Activated CD4-positive, alpha-beta T cell treated with anti-CD3 and anti-CD28 coated beads for 1 hour (primary cell): ENCODE measurements around the gene DAND5.

Experiments used
- DNase-seq: peaks from one replicate; pipeline ENCODE4 v3.0.0-alpha.2; 2020

DAND5 gene, protein sequence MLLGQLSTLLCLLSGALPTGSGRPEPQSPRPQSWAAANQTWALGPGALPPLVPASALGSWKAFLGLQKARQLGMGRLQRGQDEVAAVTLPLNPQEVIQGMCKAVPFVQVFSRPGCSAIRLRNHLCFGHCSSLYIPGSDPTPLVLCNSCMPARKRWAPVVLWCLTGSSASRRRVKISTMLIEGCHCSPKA

DNA sequence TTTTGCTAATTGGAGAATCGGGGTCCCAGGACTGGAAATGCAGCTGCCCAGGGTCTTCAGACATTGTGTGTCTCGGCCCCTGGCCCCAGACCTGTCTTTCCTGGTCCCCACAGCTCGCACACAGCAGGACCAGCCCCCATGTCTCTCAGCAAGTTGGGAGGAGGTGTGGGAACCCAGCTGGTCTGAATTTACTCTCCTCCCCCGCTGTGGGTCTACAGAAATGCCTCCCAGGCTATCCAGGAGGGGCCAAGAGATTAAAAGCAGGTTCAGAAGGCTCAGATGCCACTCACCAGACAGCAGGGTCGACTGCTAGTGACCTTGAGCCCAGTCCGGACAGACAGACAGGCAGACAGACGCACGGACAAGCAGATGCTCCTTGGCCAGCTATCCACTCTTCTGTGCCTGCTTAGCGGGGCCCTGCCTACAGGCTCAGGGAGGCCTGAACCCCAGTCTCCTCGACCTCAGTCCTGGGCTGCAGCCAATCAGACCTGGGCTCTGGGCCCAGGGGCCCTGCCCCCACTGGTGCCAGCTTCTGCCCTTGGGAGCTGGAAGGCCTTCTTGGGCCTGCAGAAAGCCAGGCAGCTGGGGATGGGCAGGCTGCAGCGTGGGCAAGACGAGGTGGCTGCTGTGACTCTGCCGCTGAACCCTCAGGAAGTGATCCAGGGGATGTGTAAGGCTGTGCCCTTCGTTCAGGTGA, at the start of gene DAND5:
Gene DAND5, plus strand, starts transcription at position 285 of the 697 bp plus-strand sequence. Its CDS starts 85 bp downstream, at position 370.
- no peak for DNase-seq

- DNase-seq = no peak
Measured at GRCh38 chr19:12921047-12921446, 48.3 kb upstream of the DAND5 start.

DNA sequence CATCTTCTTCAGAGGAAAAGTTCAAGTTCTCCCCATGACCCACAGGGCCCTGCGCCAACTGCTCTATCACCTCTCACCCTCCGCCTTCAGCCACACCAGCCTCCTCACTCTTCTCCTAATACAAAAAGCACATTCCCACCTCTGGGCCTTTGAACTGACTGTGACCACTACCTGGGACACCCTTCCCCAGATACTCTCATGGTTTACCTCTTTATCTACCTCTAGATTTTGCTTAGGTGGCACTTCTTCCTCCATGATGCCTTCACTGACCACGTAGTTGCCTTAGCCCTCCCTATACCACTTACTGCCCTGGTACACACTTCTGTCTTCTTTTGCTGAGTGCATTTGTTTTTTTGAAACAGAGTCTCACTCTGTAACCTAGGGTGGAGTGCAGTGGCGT, 46.4 kb upstream of the DAND5 start:
- no peak for DNase-seq

DNA sequence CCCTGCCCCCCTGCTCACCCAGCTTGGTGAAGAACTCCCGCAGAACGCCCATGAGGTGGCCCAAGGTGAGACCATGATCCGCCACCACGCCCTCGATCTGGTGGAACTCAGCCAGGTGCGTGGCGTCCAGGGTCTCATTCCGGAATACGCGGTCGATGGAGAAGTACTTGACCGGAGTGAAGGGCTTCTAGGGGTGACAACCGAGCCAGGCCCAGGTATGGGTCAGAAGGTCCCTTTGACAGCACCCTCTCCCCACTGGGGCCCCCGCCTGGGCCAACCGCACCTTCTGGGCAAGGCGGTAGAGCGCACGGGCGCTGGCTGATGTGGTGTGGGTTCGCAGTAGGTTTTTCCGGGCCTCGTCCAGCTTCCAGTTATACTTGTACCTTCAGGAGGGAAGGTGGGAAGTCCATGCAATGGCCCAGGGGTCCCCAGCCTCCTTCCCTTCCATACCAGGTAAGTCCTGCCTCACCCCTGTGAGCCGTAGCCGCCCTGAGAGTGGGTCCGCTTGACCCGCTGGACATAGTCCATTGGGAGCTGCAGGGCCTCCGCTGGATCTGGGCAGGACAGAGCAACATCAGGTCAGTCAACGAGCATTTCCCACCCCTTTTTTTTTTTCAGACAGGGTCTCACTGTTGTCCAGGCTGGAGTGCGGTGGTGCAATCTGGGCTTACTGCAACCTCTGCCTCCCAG, 44.6 kb upstream of the DAND5 start:
- no peak for DNase-seq

GRCh38 chr19:12930002-12930645, 39.3 kb upstream of the DAND5 start:
- no peak for DNase-seq

GRCh38 chr19:12932392-12933286, 36.7 kb upstream of the DAND5 start:
- no peak for DNase-seq

- peak; percentile 75 for DNase-seq
Measured at GRCh38 chr19:12933287-12934072, 35.9 kb upstream of the DAND5 start, which contains the start of gene FARSA. FARSA (minus strand) TSS chr19:12933711; CDS start chr19:12933696, 15 bp downstream.

GRCh38 chr19:12935071-12935470, 34.3 kb upstream of the DAND5 start:
- DNase-seq = no peak

- no peak for DNase-seq
Measured at GRCh38 chr19:12936582-12936981, 32.8 kb upstream of the DAND5 start.

DNA sequence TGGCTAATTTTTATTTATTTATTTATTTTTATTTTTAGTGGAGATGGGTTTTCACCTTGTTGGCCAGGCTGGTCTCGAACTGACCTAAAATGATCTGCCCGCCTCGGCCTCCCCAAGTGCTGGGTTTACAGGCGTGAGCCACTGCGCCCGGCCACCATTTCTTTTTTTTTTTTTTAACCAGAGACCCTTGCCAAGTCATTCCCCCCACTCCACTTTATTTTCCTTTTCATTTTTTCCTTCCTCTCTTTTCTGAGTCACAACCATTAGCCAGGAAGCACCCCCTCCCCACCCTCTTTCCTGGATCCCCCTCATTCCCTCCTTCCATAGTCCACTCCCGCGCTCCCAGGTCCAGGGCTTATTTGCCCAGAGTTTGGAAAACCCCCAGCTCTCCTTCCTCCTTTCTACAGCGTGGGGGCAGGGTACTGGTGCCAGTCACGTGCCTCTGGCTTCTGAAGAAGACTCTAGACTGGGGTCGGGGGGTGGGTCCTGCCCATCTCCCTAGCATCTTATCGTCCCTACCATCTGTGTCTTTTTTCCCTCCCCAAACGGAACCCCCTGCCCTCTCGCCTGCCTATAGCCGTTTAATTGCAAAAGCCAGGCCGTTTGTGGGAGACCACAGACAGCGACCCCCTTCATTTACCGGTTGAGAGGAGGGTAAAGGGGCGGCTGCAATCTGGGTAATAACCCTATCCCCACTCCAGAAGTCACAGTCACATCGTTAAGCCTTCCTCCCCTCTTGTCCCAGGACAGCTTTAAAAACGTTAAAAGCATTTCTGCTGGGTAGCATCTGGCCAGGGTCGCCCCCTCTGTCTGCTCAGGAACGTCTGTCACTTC, 32.1 kb upstream of the DAND5 start:
- DNase-seq = no peak

DNA sequence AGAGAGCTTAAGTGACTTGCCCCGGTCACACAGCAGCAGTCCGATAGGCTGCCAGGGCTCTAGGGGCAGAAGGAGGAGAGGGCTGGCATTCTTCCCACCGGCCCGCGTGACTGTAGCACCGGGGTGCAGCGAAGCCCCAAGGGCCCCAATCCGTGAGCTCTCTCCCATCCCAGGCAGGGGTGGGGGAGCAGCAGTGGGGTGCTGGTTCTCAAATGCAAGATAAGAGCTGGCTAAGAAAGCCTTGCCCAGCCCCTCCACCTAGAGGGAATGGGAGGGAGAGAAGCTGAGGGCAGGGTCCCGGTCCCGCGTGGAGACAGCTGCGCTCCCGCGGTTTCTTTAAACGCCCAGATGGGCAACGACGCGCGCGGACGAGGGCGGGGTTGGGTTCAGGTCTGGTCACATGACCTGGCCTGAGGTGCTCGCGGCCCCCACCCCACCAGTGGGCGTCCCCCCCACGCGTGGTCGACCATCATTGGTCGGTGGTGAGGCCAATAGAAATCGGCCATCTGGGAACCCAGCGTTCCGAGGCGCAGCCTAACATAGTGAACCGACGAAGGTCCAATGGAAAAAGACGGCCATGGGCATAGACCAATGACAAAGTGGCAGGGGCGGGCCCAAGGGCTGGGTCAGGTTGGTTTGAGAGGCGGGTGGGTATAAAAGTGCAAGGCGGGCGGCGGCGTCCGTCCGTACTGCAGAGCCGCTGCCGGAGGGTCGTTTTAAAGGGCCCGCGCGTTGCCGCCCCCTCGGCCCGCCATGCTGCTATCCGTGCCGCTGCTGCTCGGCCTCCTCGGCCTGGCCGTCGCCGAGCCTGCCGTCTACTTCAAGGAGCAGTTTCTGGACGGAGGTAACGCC, 31.2 kb upstream of the DAND5 start, which contains the start of gene CALR:
Gene CALR, plus strand, starts transcription at position 683 of the 852 bp plus-strand sequence. Its CDS starts 71 bp downstream, at position 754.
- peak; percentile 99 for DNase-seq

- DNase-seq = no peak
Measured at GRCh38 chr19:12938779-12939601, 30.4 kb upstream of the DAND5 start.

GRCh38 chr19:12939975-12940423, 29.4 kb upstream of the DAND5 start:
- DNase-seq = no peak

DNA sequence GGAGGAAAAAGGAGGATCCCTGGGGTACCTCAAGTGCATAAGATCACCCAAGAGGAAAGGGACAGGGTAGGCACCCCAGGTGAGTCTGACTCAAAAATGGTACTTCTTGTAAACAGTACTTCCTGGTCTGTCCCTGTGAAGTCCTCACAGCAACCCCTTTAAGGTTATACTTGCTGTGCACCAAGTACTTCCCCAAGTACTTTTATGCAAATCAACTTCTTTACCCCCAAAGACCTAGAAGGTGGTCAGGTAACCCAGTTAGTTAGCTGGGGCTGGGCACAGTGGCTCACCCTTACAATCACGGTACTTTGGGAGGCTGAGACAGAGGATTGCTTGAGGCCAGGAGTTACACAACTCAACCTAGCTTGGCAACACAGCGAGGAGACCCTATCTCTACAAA, 28.5 kb upstream of the DAND5 start:
- no peak for DNase-seq

DNA sequence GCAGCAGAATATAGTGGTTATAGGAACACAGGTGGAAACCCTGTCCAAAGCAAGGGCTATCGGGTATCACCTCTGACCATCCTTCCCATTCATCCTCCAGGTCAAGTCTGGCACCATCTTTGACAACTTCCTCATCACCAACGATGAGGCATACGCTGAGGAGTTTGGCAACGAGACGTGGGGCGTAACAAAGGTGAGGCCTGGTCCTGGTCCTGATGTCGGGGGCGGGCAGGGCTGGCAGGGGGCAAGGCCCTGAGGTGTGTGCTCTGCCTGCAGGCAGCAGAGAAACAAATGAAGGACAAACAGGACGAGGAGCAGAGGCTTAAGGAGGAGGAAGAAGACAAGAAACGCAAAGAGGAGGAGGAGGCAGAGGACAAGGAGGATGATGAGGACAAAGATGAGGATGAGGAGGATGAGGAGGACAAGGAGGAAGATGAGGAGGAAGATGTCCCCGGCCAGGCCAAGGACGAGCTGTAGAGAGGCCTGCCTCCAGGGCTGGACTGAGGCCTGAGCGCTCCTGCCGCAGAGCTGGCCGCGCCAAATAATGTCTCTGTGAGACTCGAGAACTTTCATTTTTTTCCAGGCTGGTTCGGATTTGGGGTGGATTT, 25.8 kb upstream of the DAND5 start:
- DNase-seq = no peak

DNA sequence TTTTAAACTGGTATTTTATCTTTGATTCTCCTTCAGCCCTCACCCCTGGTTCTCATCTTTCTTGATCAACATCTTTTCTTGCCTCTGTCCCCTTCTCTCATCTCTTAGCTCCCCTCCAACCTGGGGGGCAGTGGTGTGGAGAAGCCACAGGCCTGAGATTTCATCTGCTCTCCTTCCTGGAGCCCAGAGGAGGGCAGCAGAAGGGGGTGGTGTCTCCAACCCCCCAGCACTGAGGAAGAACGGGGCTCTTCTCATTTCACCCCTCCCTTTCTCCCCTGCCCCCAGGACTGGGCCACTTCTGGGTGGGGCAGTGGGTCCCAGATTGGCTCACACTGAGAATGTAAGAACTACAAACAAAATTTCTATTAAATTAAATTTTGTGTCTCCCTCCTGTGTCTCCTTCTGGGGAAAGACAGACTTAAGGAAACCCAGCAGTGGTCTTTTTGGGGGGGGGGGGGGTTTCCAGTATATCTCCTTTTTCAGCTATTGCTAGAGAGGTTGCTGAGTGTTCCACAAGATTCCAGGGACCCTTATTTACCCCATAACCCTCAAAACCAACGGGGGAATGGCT, 25.2 kb upstream of the DAND5 start:
- DNase-seq = no peak

DNA sequence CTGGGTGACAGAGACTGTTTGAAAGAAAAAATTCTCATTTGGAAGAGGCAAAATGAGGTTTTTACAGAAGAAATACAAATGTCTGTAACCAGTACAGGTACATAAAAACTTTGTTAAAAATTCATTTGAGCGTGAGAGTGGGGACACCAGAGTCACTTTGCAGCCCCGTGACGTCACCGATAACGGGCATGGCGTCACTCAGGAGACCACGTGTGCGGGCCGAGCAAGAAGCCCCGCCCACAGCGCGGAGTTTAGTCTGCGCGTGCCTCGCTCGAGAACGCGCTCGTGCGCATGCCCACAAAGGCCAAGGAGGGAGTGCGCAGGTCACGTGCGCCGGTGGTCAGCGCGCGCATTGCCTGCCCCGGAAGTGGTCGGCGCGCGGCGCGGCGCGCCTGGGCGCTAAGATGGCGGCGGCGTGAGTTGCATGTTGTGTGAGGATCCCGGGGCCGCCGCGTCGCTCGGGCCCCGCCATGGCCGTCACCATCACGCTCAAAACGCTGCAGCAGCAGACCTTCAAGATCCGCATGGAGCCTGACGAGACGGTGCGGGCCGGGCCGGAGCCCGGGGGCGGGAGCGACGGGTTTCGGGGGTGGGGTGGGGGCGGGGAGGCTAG, 23.8 kb upstream of the DAND5 start, which contains the start of gene RAD23A:
Gene RAD23A, plus strand, starts transcription at position 384 of the 613 bp plus-strand sequence. Its CDS starts 87 bp downstream, at position 471.
- peak; percentile 97 for DNase-seq
